GM19395 (cell line): Measurements from ENCODE around the gene MGAT5.

Experiments used
- ATAC-seq: cut with Tn5 transposase; IDR thresholded peaks from one replicate; pipeline ENCODE4 v1.9.1; 2021; ENCODE audit warnings: mild to moderate bottlenecking, moderate library complexity; ENCODE audit not compliant: unreplicated experiment

Gene MGAT5

DNA sequence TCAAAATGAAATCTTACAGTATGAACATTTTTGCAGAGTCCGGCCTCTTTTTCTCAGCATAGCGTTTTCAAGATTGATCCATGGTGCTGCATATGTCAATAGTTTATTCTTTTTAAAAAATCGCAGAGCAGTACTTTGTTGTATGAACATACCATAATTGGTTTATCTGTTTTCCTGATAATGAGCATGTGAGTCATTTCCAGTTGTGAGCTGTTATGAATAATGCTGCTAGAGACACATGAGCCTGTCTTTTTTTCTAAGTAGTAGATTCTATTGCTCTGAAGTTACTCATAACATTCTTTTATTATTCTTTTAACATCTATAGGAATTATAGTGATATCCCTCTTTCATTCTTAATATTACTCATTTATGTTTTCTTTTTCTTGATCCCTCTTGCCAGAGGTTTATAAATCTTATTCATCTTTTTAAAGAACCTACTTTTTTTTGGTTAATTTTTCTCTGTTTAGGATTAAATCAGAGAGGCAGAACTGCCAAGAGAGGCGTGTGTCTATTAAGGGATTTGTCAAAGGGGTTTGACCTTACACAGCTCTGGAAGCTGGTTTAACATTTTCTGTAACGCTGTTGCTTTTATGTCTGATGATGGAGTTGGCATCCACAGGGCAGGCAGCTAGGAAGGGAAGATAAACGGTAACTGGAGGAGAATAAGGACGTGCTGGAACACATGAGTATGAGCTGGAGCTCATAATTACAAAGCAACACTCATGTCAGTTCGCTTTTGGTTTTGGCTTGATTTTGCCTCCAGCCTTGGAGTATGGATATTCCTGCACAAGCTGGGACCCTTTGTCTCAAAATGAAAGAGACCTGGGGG, 47.4 kb downstream of the MGAT5 start:
- no peak for ATAC-seq

DNA sequence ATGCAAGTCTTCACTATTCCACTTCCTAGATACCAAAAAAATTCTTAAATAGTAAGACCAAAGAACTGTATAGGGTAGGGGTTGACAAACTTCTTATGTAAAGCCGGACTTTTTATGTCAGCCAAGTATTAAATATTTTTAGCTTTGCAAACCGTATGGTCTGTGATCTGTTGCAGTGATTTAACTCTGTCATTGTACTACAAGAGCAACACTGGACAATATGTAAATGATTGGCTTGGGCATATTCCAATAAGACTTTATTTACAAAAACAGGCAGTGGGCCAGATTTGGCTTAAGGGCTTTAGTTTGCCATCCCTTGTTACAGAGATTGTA, 48.0 kb downstream of the MGAT5 start:
- no peak for ATAC-seq

DNA sequence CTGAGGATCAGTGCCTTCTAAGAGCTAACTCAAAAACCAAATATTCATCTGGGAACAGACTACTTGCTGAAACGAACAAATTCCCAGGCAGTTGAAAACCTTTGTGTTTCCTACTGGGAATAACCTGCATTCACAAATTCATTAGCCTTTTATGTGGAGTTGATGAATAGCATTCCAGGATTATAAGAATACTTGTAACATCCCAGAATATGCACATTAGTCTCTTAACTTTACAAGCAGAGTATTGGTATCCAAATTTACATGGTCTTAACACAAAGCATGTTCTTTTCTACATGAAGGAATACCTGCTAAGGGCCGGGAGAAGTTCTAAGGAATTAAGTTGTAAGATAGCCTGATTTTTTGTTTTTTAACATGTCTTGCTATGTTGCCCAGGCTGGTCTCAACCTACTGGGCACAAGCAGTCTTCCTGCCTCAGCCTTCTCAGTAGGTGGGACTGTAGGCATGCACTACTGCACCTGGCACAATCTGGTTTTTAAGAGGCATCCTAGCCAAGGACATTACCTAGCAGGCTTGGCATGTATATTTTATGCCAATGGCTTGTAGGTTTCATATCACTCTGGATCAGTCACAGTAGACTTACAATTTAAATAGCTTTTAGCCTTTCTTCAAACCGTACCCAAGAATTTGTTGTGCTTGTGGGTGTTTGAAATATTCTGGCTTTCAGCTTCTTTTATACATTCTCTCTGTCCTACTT, 50.7 kb downstream of the MGAT5 start:
- no peak for ATAC-seq

DNA sequence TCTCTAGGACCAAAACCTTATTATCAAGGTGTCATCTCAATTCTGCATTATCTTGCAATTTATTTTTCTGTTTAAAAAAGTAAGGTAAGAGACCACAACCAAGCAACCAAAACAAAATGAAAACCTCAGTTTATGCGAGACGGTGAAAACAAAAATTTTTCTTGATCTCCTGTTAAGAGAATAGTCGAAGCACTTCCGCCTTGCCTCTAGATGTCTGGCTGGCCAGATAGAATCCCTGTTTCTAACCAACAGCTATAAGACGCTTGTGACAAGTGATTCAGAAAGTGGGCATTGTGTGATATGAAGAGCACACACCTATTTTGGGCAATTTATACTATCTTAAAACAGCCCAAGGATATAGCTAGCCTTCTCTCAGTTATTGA, 51.2 kb downstream of the MGAT5 start:
- ATAC-seq: no peak

DNA sequence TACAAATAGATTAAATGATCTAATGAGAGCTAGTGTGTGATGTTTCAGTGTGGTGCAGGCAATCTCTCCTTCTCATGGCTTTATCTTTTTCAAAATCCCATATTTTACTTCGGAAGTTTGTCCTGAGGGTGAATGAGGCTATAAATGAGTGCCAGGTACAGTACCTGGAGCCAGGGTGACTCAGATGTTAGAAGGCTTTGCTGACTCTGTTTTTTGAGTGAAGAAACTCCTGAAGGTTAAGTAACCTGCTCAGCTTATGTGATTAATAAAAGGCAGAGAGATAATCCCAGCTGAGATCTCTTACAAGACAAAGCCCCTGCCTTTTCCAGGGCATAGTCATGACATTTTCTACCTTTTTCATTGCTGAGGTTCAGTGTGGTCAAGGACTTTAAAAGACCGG, 52.6 kb downstream of the MGAT5 start:
- no peak for ATAC-seq

DNA sequence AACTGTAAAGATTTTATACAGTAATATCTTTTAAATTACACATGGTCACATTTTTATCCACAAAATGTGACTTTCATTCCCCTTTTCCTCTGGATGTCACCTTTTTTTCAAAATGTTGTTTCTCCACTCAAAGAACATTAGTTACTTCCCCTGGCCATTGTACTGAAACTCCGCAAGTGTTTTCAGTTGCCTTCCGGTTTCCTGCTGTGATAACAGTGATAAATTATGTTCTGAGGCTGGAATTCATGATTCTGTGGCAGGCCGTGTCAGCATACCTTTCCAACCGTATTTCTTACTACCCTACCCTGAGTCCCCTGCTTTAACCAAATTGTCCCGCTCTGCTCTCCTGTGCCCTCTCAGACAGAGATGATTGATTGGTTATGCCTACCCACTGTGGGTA, 53.5 kb downstream of the MGAT5 start:
- no peak for ATAC-seq

DNA sequence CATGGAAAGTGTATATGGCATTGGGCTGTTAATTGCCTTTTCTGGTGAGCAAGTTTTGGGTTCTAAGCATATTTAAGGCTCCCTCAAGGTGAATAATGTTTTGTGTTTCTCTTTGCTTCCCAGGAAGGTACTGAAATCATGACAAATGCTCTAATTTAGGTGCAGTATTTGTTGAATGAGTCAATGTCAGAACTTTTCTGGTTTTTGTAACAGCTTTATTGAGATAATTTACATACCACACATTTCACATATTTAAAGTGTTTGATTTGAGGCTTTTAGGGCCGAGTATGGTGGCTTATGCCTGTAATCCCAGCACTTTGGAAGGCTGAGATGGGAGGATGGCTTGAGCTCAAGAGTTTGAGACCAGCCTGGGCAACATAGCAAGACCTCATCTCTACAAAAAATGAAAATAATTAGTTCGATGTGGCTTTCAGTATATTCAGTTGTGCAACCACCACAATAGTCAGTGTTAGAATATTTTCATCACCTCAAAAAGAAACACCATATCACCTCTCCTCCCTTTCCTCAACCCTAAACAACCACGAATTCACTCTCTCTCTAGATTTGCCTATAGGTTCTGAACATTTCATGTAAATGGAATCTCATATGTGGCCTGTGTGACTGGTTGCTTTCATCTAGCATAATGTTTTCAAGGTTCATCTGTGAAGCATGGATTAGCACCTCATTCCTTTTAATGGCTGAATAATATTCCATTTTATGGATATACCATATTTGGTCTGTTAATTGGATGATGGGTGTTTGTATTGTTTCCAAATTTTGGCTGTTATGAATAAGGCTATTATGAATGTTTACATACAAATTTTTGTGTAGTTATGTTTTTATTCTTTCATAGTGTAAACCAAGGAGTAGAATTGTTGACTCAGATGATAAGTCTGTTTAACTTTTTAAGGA, 54.9 kb downstream of the MGAT5 start:
- no peak for ATAC-seq

DNA sequence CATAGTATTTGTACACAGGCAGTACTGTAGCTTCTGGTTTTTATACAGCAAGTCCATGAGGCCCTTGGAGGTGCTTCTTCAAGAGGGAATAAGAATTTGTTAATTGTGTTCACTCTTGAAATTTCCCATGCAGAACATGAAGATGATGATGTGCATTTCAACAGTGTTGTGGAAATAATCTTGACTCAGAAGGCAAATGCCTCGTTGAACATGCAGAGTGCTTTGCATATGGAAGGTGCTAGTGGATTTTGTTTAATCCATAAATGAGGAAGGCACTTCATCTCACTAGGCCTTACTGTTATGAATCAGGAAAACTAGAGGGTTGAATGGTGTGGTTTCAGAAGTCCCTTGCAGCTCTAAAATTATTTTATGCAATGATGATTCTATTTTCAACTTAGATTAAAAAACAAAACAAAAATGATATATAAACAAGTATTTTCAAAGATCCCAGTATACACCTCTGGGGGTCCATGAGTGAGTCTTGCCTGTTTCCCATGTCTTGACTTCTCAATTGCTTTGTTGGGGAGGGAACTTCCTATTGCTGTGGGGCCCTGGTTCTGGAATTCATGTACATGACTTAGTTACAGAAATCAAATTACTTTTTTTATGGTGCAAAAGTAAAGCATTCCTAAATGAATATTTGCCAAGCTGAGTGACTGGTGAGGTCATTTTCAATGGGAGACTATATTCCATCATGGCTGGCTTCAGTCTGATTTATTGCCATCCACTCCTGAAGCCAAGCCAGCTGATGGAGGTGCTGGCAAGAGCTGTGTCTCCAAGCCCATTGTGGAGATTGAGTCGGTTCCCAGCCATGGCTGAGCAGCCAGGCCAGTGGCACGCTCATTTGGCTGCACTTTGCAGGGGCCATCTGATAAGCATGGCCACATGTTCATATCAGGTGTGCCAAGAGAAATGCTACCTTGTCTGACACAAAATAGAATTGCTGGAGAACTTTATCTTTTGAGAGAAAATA, 56.5 kb downstream of the MGAT5 start:
- ATAC-seq: no peak

DNA sequence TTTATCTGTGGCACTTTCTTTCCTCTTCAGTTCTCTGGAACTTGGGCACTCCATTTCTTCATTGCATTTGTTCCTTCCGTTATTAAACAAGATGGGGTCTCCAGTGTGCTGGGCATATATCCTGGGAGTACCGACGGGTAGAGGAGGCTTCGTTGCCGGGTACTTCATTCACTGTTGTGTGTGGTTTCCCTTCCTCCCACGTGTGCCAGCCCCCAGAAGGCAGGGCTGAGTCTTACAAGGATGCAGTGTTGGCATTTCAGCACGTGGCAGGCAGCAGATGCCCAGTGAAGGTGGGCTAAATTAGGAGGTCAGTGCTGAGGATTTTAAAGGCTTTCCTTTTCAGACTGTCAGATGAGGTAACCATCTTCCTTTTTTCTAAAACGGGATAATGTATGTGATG, 58.6 kb downstream of the MGAT5 start:
- ATAC-seq: no peak

DNA sequence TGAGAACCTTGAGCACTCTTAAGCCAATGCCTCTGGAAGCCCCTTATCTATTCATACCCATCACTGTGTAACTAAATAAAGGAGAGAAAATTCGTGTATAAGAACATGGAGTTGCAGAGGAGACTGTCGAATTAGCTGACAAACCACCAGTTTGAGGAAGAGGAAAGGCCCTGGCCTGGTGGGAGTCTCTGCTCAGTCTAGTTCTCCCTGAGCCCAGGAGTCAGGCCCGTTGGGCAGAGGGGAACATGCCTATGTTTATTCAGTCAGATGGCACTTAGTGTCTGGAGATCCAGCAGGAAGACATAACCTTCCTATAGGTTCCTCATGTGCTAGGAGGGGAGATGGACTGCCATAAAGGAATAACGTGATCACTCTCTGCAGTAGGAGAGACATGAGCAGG, 60.3 kb downstream of the MGAT5 start:
- ATAC-seq: no peak

DNA sequence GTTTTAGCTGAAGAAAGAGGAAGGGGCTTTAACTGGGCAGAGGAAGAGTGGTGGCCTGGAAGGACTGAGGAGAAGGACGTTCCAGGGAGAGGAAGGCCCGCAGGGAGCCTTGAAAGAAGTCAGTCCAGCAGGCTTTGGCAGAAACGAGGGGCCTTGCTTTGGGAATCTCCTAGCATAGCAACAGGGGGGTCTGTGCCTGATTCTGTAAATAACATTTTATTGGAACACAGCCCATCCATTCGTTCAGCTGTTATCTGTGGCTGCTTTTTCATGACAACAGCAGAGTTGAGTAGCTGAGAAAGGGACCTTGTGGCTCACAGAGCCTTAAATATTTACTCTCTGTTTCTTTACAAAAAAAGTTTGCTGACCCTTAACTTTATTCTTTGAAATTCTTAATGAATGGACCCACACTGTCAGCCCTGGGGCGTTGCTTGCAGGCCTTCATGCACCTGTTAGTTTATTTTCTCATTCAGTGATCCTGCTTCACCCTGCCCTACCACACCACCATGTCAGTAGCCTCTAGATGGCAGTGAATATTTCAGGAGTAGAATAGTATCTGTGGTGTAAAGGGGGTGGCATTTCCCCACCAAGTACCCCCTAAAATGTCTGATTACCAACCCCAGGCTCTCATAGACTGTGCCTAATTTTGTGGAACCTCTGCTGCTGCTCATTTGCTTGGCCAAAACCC, 61.0 kb downstream of the MGAT5 start:
- ATAC-seq: no peak

DNA sequence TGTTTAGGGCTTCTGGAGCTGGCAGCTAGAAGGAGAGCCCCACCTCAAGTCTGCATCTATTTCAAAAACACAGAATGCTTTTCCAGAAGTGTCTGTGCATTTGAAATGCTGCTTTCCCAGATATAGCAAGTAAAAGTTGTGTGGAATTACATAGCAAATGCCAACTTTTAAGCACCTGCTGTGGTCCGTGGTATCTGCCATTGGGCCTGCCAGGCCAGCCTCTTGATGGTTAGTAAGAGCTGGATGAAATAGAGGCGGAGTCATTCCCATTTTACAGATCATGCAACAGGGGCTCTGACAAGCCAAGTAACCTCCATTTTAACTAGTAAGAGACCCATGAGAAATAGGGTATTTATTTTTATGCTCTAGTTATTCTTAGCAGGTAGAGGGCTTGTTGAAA, 61.6 kb downstream of the MGAT5 start:
- no peak for ATAC-seq

DNA sequence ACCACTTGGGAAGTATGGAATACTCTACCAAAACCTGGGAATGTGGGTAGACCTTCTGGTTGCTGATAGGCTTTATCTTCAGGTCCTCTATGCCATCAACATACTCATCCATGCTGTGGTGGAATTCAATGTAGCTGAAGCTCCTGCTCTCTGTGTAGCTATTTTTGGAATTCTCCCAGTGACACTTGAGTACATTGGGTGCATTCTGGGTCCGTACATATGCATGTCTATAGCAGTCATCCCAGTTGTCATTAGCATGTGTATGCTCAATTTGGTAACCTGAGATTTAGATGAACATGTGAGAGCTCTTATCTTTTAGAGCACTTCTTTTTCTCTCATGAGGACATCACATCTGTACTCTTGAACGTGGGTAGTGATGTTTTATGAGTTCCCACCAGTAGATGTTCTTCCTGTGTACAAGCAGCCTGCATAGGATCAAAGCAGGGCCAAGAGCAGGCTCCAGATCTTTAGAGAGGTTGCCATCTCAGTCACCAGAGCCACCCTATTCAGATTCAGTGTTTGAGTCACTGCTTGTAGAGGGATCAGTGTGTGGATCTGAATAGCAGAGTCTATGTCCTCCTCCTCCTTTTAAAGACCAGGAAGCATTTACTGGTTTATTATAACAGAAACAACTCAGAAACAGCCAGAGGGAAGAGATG, 65.9 kb downstream of the MGAT5 start:
- no peak for ATAC-seq

DNA sequence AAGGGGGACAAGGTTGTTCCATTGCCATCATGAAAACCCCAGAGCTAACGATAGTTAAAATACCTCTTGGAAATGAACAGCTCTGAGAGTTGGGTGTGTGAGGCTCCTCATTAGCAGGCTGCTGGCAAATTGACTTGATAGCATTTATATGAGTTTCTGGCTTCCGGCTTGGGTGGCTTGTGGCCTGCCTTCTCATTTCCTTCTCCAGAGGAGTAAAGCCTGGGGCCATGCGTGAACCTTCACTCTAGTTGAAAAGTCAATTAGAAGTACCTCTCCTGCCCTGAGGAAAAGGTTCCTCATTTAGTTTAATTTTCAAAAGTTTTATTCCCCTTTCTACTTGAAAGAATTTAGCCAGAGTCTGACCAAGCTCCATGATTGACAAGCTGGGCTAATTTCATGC, 67.1 kb downstream of the MGAT5 start:
- ATAC-seq: no peak

DNA sequence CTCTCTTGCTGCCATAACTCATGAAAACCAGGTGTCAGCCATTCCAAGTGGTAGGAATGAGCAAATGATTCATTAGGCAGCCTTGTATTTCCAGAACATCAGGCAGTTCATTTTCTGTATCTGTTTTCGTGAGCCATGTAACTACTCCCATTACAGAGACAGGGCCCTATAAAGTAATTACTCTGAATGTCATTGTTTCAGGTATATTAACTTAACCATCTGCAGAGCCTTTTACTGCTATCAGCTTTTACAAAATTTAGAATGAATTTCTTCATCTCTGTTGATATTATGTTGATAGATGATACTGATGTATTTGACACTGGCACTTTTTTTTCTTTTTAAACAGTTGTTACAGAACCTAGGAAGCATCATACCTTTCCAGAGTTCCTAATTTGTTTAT, 69.9 kb downstream of the MGAT5 start:
- ATAC-seq: no peak

DNA sequence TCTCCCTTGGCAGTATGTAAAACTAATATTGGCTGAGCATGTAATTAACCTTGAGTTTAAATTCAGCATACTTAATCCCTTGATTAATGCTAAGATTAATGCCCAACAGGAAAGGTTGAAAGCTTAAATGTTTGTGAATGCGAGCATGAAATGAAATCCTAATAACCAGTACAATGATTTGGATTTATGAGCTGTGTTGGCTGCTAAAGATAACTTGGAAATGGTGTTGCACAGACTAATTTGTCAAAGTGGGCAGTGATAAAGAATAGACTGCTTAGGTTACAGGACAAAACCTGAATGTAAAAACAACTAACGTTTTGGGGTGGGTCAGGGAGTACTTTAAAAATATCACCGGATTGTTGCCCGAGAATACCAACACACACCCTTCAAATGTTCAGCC, 70.6 kb downstream of the MGAT5 start:
- ATAC-seq: no peak

DNA sequence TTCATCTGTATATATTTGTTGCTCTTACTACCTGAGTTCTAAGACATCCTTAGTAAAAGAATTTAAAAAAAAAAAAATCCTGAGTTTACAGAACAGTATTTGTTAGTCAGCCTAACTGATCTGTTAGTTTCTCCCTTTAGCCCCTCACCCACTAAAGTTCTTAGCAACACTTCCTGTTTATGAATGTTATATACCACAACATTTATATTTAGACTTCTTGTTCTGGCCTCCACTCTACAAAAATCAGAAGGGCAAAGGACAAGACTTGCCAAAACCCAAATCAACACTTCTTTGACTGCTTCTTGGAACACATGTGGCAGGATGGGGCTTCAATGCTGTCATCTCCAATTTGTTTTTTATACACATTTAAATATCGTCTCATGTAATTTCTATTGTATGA, 71.1 kb downstream of the MGAT5 start:
- ATAC-seq: no peak

DNA sequence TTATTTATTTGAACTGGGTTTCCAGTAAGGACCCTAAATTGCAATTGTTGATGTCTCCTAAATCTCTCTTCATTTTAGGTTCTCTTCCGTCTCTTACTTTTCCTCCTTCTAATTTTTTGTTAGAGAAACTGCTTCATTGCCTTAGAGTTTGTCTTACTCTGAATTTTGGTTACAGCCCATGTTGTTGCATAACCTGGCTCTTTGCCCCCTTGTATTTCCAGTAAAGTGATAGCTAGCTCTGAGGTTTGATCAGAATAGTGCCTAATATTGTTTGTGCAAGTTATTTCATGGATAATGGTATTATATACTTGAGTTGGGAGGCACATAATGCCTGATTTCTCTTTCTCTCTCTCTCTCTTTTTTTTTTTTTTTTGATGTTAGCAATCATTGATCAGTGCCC, 71.8 kb downstream of the MGAT5 start:
- no peak for ATAC-seq

DNA sequence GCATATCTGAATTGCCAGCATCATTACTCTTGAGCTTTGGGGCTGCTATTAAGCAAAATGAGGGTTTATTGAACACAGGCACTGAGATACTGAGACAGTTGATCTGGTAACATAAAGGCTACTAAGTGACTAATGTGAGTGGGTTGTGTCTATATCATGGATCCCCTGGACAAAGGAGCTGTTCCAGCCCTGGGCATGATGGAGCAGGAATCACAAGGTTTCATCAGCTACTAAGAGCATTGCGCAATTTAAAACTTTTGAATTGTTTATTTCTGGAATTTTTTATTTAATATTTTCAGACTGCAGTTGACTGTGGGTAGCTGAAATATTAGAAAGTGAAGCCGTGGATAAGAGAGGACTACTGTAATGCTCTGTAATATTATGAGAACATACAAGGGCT, 73.5 kb downstream of the MGAT5 start:
- ATAC-seq: no peak
